Psoas muscle (tissue), 8 donors: ENCODE data around the gene CACNA1B. TPM values are rescaled to one million over a fixed set of nuclear protein-coding genes. Genes with fewer than 3 reads are reported as not detected.

Experiments used
- ATAC-seq, 4 donors: fragments of 200-7000 bp; cut with Tn5 transposase; one replicate each; pipeline ENCODE4 v1.9.1; 2020; ENCODE audit warnings: moderate library complexity in 3 of 4, mild to moderate bottlenecking in 2 of 4
- DNase-seq, 2 donors: peaks; one replicate each; pipeline ENCODE4 v3.0.0-alpha.2; 2020
- H3K27ac ChIP-seq: fragments of 200-600 bp; one replicate; pipeline ENCODE4 v1.8.0; 2022
- H3K27me3 ChIP-seq, 3 donors: fragments of 200-600 bp in 1 of 3; one replicate each; pipeline versions ENCODE4 v1.6.1 to v1.8.0; 2013 to 2022; ENCODE audit warnings: low read length in 2 of 3, mild to moderate bottlenecking in 2 of 3, moderate library complexity in 1 of 3; ENCODE audit not compliant: insufficient read depth in 3 of 3
- H3K36me3 ChIP-seq, 2 donors: fragments of 200-600 bp in 1 of 2; one replicate each; pipeline versions ENCODE4 v1.6.1 to v1.8.0; 2013 to 2022; ENCODE audit warnings: low read depth in 1 of 2, mild to moderate bottlenecking in 1 of 2, moderate library complexity in 1 of 2; ENCODE audit not compliant: insufficient read depth in 1 of 2
- H3K4me1 ChIP-seq: fragments of 200-600 bp; one replicate; pipeline ENCODE4 v1.8.0; 2022
- H3K4me3 ChIP-seq: fragments of 200-600 bp; one replicate; pipeline ENCODE4 v1.8.0; 2022; ENCODE audit warnings: mild to moderate bottlenecking
- H3K9me3 ChIP-seq: fragments of 200-600 bp; one replicate; pipeline ENCODE4 v1.8.0; 2022
- WGBS, 3 donors: extraction: QIAGEN DNeasy Blood & Tissue Kit; methylation state at CpG; one replicate each; pipeline versions ENCODE4 v1.1.6 to v1.1.7; 2013; 5-methylcytosine and 5-hydroxymethylcytosine counted together
- intact Hi-C, 2 donors: fragments of 100-400 bp; cut with DNase I; formaldehyde crosslinking; loops; one replicate each; pipeline versions ENCODE4 v1.11.0 to v1.14.2; 2022
- polyA plus RNA-seq, 3 donors: library from polyadenylated mRNA; stranded (reverse); fragments of 200-250 nt; gene quantifications; one replicate each; pipeline ENCODE4 v1.2.3, GENCODE V29; 2013
- total RNA-seq, 4 donors: library from RNA; stranded (reverse); fragmentation: NEBNext Ultra II Directional in 2 of 4; extraction: Animal tissue kit (Norgen Biotek cat#: 25700) in 2 of 4; gene quantifications; one replicate each; pipeline versions ENCODE4 v1.2.1 to v1.2.4, GENCODE V29; 2021 to 2023
- TF ChIP-seq, protein P1 (sequence below): fragments of 200-600 bp; IDR thresholded peaks from one replicate; pipeline ENCODE4 v1.8.0; 2022; ENCODE audit warnings: antibody characterized with exemption
- donor health status: healthy with polysubstance abuse.
- donor health status: DM: no; HTN: no; CAD: no; lungs with moderate emphysema.
- donor health status: Bipolar disorder and iron deficiency.
- donor health status: healthy.
- donor health status: DM: yes; HTN: yes; CAD: no.
- donor health status: DM: no; HTN: no; CAD: no.
- donor health status: DM: no; HTN: no; CAD: no.
- donor health status: DM: yes; HTN: yes; CAD: no.

CACNA1B gene
- total and polyA plus RNA-seq, 7 donors: 0.01 to 0.02 TPM; not detected in 5

- no peaks in the 10 kb centered on the region for H3K36me3 ChIP-seq
- H3K9me3 ChIP-seq: no peaks in the 10 kb centered on the region
- intact Hi-C loops: no loop called here
- no peak overlapping the region for H3K4me3 ChIP-seq
- no peak for ATAC-seq
- no peak overlapping the region for H3K27ac ChIP-seq
- TF ChIP-seq, protein P1, sequence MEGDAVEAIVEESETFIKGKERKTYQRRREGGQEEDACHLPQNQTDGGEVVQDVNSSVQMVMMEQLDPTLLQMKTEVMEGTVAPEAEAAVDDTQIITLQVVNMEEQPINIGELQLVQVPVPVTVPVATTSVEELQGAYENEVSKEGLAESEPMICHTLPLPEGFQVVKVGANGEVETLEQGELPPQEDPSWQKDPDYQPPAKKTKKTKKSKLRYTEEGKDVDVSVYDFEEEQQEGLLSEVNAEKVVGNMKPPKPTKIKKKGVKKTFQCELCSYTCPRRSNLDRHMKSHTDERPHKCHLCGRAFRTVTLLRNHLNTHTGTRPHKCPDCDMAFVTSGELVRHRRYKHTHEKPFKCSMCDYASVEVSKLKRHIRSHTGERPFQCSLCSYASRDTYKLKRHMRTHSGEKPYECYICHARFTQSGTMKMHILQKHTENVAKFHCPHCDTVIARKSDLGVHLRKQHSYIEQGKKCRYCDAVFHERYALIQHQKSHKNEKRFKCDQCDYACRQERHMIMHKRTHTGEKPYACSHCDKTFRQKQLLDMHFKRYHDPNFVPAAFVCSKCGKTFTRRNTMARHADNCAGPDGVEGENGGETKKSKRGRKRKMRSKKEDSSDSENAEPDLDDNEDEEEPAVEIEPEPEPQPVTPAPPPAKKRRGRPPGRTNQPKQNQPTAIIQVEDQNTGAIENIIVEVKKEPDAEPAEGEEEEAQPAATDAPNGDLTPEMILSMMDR: no peak
- no peaks in the 10 kb centered on the region for H3K4me1 ChIP-seq
- peak in 1 of 2 donors; percentile 40 for DNase-seq
- WGBS, 3 donors: 67 to 72% (median 69%) methylated on average over 18 of the region's 18 CpGs
- peaks cover 0 to 18% (median 2%) of the 10 kb centered on the region in 3 donors for H3K27me3 ChIP-seq
Measured at GRCh38 chr9:138044485-138045383, 167.2 kb downstream of the CACNA1B start.

DNA sequence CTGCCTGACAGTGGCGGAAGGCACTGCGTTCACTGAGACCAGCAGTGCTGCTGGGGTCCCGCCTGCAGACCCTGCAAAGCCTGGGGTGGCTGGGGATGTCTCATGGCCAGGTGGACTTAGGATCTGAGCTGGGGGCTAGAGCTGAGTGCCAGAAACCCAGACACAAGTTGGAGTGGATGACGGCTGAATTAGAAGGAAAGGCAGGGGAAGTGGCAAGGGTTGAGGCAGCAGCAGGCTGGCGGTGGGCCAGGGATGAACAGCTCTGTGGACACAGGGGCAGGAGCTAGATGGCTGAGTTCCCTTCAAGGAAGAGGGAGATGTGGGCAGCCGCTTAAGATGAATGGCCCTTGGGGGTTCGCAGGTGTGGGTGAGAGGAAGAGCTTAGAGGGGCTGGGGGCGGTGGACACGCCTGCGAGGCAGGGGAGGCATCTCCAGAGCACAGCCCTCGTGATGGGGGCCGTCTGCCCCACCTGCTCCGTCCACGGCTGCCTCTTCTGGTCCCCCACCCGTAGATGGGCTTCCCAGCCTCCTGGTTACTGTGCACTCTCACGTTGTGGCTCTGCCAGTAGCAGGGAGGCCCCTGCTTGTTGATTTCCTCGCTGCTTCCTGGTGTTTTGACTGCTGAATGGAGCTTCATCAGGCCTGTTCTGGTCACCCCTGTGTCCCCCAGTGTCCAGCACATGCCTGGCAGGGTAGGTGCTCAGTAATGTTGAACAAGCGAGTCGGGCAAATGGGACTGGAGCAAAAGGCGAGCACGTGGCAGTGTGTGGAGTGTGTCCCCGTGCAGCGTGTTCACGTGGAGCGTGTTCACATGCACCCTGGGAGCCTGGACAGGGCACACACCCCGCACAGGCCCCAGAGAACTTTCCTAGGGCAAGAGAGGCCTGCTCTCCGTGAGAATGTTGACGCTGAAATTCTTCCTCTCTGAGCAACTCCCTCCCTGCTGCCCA, 168.2 kb downstream of the CACNA1B start:
- Histone ChIP-seq H3K27ac (no peak overlapping the region), H3K36me3 (no peaks in the 10 kb centered on the region), H3K27me3 (peaks cover 0 to 24% (median 2%) of the 10 kb centered on the region in 3 donors), H3K9me3 (no peaks in the 10 kb centered on the region), H3K4me1 (no peaks in the 10 kb centered on the region), H3K4me3 (no peak overlapping the region)
- DNase-seq (peak in 1 of 2 donors; percentile 33), ATAC-seq (no peak)
- intact Hi-C loops: no loop called here
- 71 to 75% (median 74%) methylated on average over 27 to 28 of the region's 28 CpGs for whole genome bisulfite sequencing, 3 donors
- TF ChIP-seq, protein P1: no peak

DNA sequence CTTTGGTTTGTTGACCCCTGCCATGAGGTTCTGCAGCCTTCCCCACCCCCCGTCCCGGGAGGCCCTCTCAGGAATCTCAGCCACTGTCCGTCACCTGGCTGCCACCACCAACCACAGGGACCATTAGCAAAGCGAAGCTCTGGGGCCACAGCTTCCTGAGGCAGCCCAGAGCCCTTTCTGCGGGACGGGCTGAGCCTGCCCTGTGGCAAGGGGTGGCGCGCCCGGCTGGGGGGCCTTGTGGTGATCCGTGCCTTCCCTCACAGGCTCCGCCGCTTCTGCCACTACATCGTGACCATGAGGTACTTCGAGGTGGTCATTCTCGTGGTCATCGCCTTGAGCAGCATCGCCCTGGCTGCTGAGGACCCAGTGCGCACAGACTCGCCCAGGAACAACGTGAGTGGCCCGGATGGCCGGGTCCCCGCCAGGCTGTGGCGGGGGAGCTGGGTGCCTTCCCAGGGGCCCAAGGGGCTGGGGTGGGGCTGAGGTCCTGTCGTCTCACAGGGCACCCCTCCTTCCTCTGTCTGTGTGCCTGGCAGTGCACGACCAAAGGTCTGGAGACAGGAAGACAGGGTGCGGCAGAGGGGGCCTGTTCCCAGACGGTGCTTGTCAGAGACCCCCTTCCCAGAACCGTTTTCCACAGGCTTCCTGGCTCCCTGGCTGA, 169.2 kb downstream of the CACNA1B start:
- Histone ChIP-seq H3K36me3 (no peaks in the 10 kb centered on the region), H3K27ac (no peak overlapping the region), H3K9me3 (no peaks in the 10 kb centered on the region), H3K27me3 (peaks cover 0 to 17% (median 2%) of the 10 kb centered on the region in 3 donors), H3K4me1 (no peaks in the 10 kb centered on the region), H3K4me3 (no peak overlapping the region)
- ATAC-seq (no peak), DNase-seq (peak in 1 of 2 donors; percentile 41)
- WGBS, 3 donors: 80 to 85% (median 81%) methylated on average over 27 to 29 of the region's 29 CpGs
- intact Hi-C loops: no loop called here
- TF ChIP-seq, protein P1: no peak

- Histone ChIP-seq H3K4me1 (no peaks in the 10 kb centered on the region), H3K36me3 (no peaks in the 10 kb centered on the region), H3K27ac (no peak overlapping the region), H3K27me3 (peaks cover 0 to 17% (median 1%) of the 10 kb centered on the region in 3 donors), H3K9me3 (no peaks in the 10 kb centered on the region), H3K4me3 (no peak overlapping the region)
- no peak for ATAC-seq
- TF ChIP-seq, protein P1: no peak
- DNase-seq: peak in 1 of 2 donors; percentile 6
- 67 to 76% (median 70%) methylated on average over 8 of the region's 8 CpGs for WGBS, 3 donors
- intact Hi-C loops: no loop called here
Measured at GRCh38 chr9:138047469-138048040, 170.0 kb downstream of the CACNA1B start.
